Tibial nerve (tissue), 4 donors: ENCODE results near the gene CALML5. TPM values are rescaled to one million over a fixed set of nuclear protein-coding genes. Genes with fewer than 3 reads are reported as not detected.

Experiments used
- DNase-seq, 2 donors: peaks; one replicate each; pipeline ENCODE4 v3.0.0-alpha.2; 2019; ENCODE audit warnings: low spot score in 2 of 2
- H3K27ac ChIP-seq, 4 donors: fragments of 200-600 bp; sonication (generic) in 3 of 4; one replicate each; pipeline ENCODE4 v1.5.1; 2017 to 2019; ENCODE audit warnings: mild to moderate bottlenecking in 1 of 4
- H3K27me3 ChIP-seq, 2 donors: fragments of 200-600 bp; sonication (generic) in 1 of 2; one replicate each; pipeline versions ENCODE4 v1.5.1 to v1.6.0; 2017 to 2019
- H3K36me3 ChIP-seq, 3 donors: fragments of 200-600 bp; sonication (generic); one replicate each; pipeline ENCODE4 v1.5.1; 2018 to 2019
- H3K4me1 ChIP-seq, 4 donors: fragments of 200-600 bp; sonication (generic) in 3 of 4; one replicate each; pipeline ENCODE4 v1.5.1; 2017 to 2019
- H3K4me3 ChIP-seq, 4 donors: fragments of 200-600 bp; sonication (generic) in 3 of 4; one replicate each; pipeline ENCODE4 v1.5.1; 2017 to 2019; ENCODE audit warnings: mild to moderate bottlenecking in 1 of 4, moderate library complexity in 1 of 4
- H3K9me3 ChIP-seq, 4 donors: fragments of 200-600 bp; sonication (generic) in 3 of 4; one replicate each; pipeline ENCODE4 v1.5.1; 2017 to 2019
- CTCF ChIP-seq, 5 experiments: fragments of 200-600 bp in 3 of 5; fragments of 450-650 bp in 2 of 5; sonication (generic) in 3 of 5; IDR thresholded peaks; one replicate each; pipeline ENCODE4 v1.5.1; 2016 to 2019; ENCODE audit warnings: antibody characterized with exemption in 5 of 5, mild to moderate bottlenecking in 3 of 5, moderate library complexity in 2 of 5
- EP300 ChIP-seq, 2 donors: sonication (generic); formaldehyde crosslinking; IDR thresholded peaks; one replicate each; pipeline ENCODE4 v1.6.1; 2017; ENCODE audit warnings: antibody characterized with exemption in 2 of 2, mild to moderate bottlenecking in 1 of 2
- POLR2A ChIP-seq, 2 donors: fragments of 450-650 bp; IDR thresholded peaks; one replicate each; pipeline ENCODE4 v1.6.1; 2017; ENCODE audit warnings: antibody characterized with exemption in 2 of 2, mild to moderate bottlenecking in 2 of 2, moderate library complexity in 2 of 2
- WGBS, 2 donors: methylation state at CpG; one replicate each; pipeline ENCODE4 v1.1.5; 2018; 5-methylcytosine and 5-hydroxymethylcytosine counted together
- total RNA-seq, 4 donors: library from RNA; depleted of rRNA; stranded (reverse); fragments of >200 nt; gene quantifications; one replicate each; pipeline ENCODE4 v1.1.0, GENCODE V29; 2016

The CALML5 gene
- total RNA-seq, 4 donors from 2014 or later: not detected

DNA sequence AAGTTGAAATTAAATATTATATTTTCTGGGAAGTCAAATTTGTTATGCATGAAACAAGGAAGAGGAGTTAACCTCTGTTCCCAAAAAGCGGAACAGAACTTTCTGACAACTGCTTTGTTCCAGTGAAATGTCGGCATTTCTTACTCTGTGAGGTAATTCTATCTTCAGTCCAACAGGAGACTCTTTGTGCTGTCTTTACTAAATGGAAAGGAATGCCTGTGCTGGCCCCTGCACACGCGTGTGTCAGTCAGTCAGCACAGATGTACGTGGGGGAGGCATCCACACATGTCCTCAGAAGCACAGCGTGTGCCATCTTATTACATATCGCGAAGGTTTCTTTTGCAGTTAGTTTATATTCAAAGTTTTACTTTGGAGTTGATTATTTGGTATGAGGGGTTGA, 49.5 kb downstream of the CALML5 start:
- H3K27me3 ChIP-seq: no peaks in the 10 kb centered on the region
- TF ChIP-seq POLR2A (IDR thresholded peaks at IDR 0.05): no peak
- peak in 1 of 2 donors; percentile 58 for TF ChIP-seq EP300 (IDR thresholded peaks at IDR 0.05)
- TF ChIP-seq CTCF (IDR thresholded peaks at IDR 0.05): peak in 3 of 5 experiments; percentile 12 to 23 (median 18)
- WGBS, 2 donors: 32 to 36% methylated on average over 8 of the region's 8 CpGs
- no peaks in the 10 kb centered on the region for H3K9me3 ChIP-seq
- peak overlapping the region in 3 of 4 donors; percentile 67 to 85 (median 76) for H3K27ac ChIP-seq
- peak overlapping the region; percentile 2 to 58 (median 38) for H3K4me3 ChIP-seq
- H3K36me3 ChIP-seq: peaks cover 0 to 29% (median 0%) of the 10 kb centered on the region in 3 donors
- DNase-seq: no peak
- peaks cover 0 to 35% (median 0%) of the 10 kb centered on the region in 4 donors for H3K4me1 ChIP-seq

DNA sequence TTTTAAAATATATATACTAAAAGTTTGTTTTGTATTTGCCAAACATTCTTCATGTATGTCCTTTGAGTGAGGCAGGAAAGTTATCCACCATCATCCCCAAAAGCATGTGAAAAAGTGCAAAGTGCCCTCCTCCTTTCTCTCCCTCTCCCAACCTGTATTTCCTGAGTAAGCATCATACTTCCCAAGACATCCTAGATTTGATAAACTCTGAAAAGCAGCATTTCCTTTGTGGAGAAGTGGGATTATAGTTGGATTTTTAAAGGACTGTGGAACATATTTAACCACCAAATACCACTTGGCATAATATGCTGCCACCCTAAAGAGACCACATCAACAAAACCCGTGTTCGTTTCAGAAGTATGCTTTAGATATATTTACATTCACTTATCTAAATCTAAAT, 50.1 kb downstream of the CALML5 start:
- no peak for DNase-seq
- Histone ChIP-seq H3K27me3 (no peaks in the 10 kb centered on the region), H3K4me1 (peaks cover 0 to 35% (median 0%) of the 10 kb centered on the region in 4 donors), H3K4me3 (peak overlapping the region in 3 of 4 donors; percentile 19 to 58 (median 57)), H3K9me3 (no peaks in the 10 kb centered on the region), H3K36me3 (peaks cover 0 to 23% (median 0%) of the 10 kb centered on the region in 3 donors), H3K27ac (peak overlapping the region in 3 of 4 donors; percentile 67 to 85 (median 76))
- WGBS, 2 donors: 41 to 42% methylated on average over 2 of the region's 2 CpGs
- TF ChIP-seq POLR2A (IDR thresholded peaks at IDR 0.05) (no peak), EP300 (IDR thresholded peaks at IDR 0.05) (no peak), CTCF (IDR thresholded peaks at IDR 0.05) (no peak)

Other genes with a start within 250 kb of the CALML5 start
- gene UCN3, start 134.6 kb downstream of the CALML5 start, total RNA-seq: not detected
- gene TUBAL3, start 94.7 kb downstream of the CALML5 start, total RNA-seq: under 1 TPM in 2 of 4 donors, not detected in 2; 0.21 to 0.22 TPM
- gene NET1, start 87.0 kb downstream of the CALML5 start, total RNA-seq: 100 to 1,000 TPM in 2 of 4 donors, 10 to 100 TPM in 2; 66.0 to 133 (median 91.3) TPM
- gene CALML3, start 25.4 kb upstream of the CALML5 start, total RNA-seq: not detected
- 10 to 100 TPM; 18.3 to 39.2 (median 32.3) TPM for gene ASB13, start 167.0 kb upstream of the CALML5 start, total RNA-seq
- 10 to 100 TPM; 67.3 to 83.7 (median 79.6) TPM for gene TASOR2, start 185.3 kb upstream of the CALML5 start, total RNA-seq